Measurements from ENCODE around the gene NECTIN3.
A peak's percentile ranks its signal among the peaks of the same experiment; 100 is the strongest.

The NECTIN3 gene

GRCh38 chr3:111194048-111194447 is 122.4 kb downstream of the NECTIN3 start:
- DNase-seq (ENCODE audit: low read depth in 1 of 2, low spot score in 1 of 2), result no peak

- no peak for DNase-seq (ENCODE audit: low read depth in 1 of 2, low spot score in 1 of 2)
Observed at GRCh38 chr3:111197485-111197884, 125.9 kb downstream of the NECTIN3 start.

DNA sequence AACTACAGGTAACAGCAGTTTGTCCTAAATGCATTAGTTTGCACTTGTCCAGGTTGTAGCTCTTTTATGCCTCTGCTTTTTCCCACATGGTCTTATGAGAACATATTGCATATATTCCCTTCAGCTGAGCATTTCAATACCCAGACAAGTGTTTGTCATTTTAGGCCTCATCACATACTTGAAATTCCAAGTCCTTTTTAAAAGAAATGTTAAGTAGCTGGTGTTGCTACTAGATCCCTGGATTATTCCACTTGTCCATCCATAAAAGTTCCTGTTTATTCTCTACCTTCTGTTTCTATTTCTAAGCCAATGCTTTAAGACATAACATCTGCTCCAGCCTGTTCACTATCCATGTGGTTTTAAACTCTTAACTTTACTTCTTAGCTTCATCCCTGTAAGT is 128.4 kb downstream of the NECTIN3 start:
- DNase-seq (ENCODE audit: low read depth in 1 of 2, low spot score in 1 of 2), result no peak

GRCh38 chr3:111210003-111210711 is 138.5 kb downstream of the NECTIN3 start:
- DNase-seq (ENCODE audit: low read depth in 1 of 2, low spot score in 1 of 2), result no peak

DNA sequence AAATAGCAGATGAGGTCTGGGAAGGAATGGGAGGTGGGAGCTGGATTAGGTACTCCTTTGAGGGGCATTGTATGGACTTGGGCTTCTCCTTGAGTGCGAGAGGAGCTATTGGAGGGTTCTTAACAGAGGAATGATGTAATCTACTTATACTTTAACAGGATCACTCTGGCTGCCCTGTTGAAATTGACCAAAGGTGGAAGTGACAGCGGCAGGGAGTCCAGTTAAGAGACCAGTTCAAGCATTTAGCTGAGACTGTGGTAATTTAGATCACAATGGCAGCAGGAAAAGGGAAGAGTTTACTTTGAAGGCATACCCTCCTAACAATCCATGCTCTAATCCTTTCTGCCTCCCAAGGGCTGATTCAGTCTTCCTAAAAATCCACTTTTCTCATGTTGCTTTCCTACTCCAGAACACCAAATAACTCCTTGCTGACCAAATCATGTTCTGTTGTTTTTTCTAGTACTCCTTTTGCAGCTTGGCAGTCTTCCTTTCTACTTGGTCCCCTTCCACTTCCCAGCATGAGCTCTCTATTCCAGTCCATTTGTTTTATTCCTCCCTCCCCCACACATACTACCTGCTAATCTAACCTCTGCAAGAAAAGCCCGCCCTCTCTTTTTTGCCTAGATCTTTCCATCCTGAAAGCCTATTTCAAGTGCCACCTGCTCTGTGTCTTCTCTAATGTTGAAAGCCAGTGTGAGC is 139.4 kb downstream of the NECTIN3 start:
- DNase-seq (ENCODE audit: low read depth in 1 of 2, low spot score in 1 of 2), result no peak

DNA sequence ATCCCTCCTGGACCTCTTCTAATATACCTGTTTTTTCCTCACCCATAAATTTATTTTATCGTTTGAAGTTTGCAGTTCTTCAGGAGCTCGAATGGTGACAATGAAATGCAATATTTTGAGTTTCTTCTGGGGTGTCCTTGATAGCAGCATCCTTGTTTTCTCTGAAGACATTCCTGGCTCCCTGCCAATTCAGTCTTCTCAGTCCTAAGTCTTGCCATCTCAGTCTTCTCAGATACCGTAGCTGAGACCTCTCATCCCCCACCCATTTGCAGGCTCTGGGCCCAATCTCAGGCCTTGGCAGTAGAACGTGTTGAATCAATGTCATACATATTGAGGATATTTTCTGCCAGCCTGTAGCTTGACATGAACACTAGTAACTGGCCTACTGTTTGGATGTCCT is 140.9 kb downstream of the NECTIN3 start:
- no peak for DNase-seq (ENCODE audit: low read depth in 1 of 2, low spot score in 1 of 2)

GRCh38 chr3:111215481-111215880 is 143.9 kb downstream of the NECTIN3 start:
- no peak for DNase-seq (ENCODE audit: low read depth in 1 of 2, low spot score in 1 of 2)

- no peak for DNase-seq (ENCODE audit: low read depth in 1 of 2, low spot score in 1 of 2)
Observed at GRCh38 chr3:111218615-111219014, 147.0 kb downstream of the NECTIN3 start.

GRCh38 chr3:111227216-111227615 is 155.6 kb downstream of the NECTIN3 start:
- DNase-seq (ENCODE audit: low read depth in 1 of 2, low spot score in 1 of 2), result no peak

- DNase-seq (ENCODE audit: low read depth in 1 of 2, low spot score in 1 of 2), result no peak
Observed at GRCh38 chr3:111229301-111229700, 157.7 kb downstream of the NECTIN3 start.

GRCh38 chr3:111236836-111237713 is 165.5 kb downstream of the NECTIN3 start:
- DNase-seq (ENCODE audit: low read depth in 1 of 2, low spot score in 1 of 2), result no peak

DNA sequence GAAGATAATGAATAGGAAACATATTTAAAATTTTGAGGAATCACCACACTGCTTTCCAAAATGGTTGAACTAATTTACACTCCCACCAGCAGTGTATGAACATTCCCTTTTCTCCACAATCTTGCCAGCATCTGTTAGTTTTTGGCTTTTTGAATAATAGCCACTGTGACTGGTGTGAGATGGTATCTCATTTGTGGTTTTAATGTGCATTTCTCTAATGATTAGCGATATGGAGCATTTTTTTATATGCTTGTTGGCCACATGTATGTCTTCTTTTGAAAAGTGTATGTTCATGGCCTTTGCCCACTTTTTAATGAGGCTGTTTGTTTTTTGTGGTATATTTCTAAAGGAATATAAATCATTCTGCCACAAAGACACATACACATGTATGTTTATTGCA is 166.3 kb downstream of the NECTIN3 start:
- DNase-seq (ENCODE audit: low read depth in 1 of 2, low spot score in 1 of 2), result no peak

GRCh38 chr3:111238885-111239284 is 167.3 kb downstream of the NECTIN3 start:
- peak in 1 of 2 donors; percentile 3 for DNase-seq (ENCODE audit: low read depth in 1 of 2, low spot score in 1 of 2)

- no peak for DNase-seq (ENCODE audit: low read depth in 1 of 2, low spot score in 1 of 2)
Observed at GRCh38 chr3:111241960-111242359, 170.3 kb downstream of the NECTIN3 start.

Measured in activated CD4-positive, alpha-beta T cell treated with anti-CD3 and anti-CD28 coated beads, Interleukin-2, amount 50 U/mL, for 24 hours (primary cell).